ENCODE results near the gene MDM4. TPM values are rescaled to one million over a fixed set of nuclear protein-coding genes. Genes with fewer than 3 reads are reported as not detected.
"Not testable (repeated sequence)": the region's sequence is repeated elsewhere in the genome, so short reads cannot be mapped to it uniquely, and the experiment has no call there.

The MDM4 gene
- total and polyA plus RNA-seq, 4 experiments from 2014 or later: 7.7 to 237 (median 120) TPM

GRCh38 chr1:204478921-204479320 is 37.3 kb upstream of the MDM4 start:
- Histone ChIP-seq H3K27ac (ENCODE audit: low read depth, low read length) (no peak overlapping the region), H3K9me3 (ENCODE audit: control insufficient read depth in 1 of 2, low read length in 2 of 2) (no peaks in the 10 kb centered on the region), H3K4me3 (ENCODE audit: low read length in 2 of 2) (no peak overlapping the region), H3K27me3 (ENCODE audit: insufficient read depth, low read length) (no peaks in the 10 kb centered on the region), H3K36me3 (ENCODE audit: insufficient read depth, low read length) (no peaks in the 10 kb centered on the region), H3K4me1 (ENCODE audit: insufficient read depth, low read length) (peaks cover 64% of the 10 kb centered on the region)
- POLR2A ChIA-PET (ENCODE audit: partially characterized antibody): interaction anchor here (6.6 kb wide), 1 partner anchor 15 kb away, joined by 40 read pairs; the partner anchor contains the start of gene PIK3C2B
- H3K36me3 Mint-ChIP-seq: peaks cover 11 to 17% of the 10 kb centered on the region in 2 donors
- DNase-seq: no peak
- H3K4me1 Mint-ChIP-seq: peaks cover 61 to 91% (median 71%) of the 10 kb centered on the region in 4 donors
- intact Hi-C loops (cut with micrococcal nuclease): no loop called here
- no peaks in the 10 kb centered on the region for H3K27me3 Mint-ChIP-seq
- CTCF ChIA-PET (ENCODE audit: partially characterized antibody): interaction anchor here (0.6 to 3.7 kb wide), 9 partner anchors 12 to 282 kb away, joined by 3 to 24 read pairs (median 3); no protein-coding TSS in a partner anchor
- no peaks in the 10 kb centered on the region for H3K9me3 Mint-ChIP-seq
- peak overlapping the region in 1 of 8 donors; percentile 43 for H3K4me3 Mint-ChIP-seq
- peak overlapping the region; percentile 23 to 91 (median 79) for H3K27ac Mint-ChIP-seq

- POLR2A ChIA-PET (ENCODE audit: partially characterized antibody): interaction anchor here (0.7 to 6.6 kb wide), 2 partner anchors 14 to 49 kb away, joined by 3 to 40 read pairs; partner anchors contain the start of gene PIK3C2B
- no peaks in the 10 kb centered on the region for H3K27me3 ChIP-seq (ENCODE audit: insufficient read depth, low read length)
- H3K9me3 Mint-ChIP-seq: no peaks in the 10 kb centered on the region
- H3K4me1 Mint-ChIP-seq: peaks cover 57 to 89% (median 68%) of the 10 kb centered on the region in 4 donors
- H3K36me3 Mint-ChIP-seq: peaks cover 10 to 14% of the 10 kb centered on the region in 2 donors
- no peak overlapping the region for H3K27ac ChIP-seq (ENCODE audit: low read depth, low read length)
- intact Hi-C loops (cut with micrococcal nuclease): no loop called here
- peak overlapping the region in 4 of 8 donors; percentile 8 to 43 (median 26) for H3K4me3 Mint-ChIP-seq
- CTCF ChIA-PET (ENCODE audit: partially characterized antibody): interaction anchor here (0.6 to 3.7 kb wide), 10 partner anchors 11 to 282 kb away, joined by 3 to 24 read pairs (median 3); partner anchors contain the start of gene PIK3C2B
- peak overlapping the region in 6 of 7 donors; percentile 74 to 91 (median 80) for H3K27ac Mint-ChIP-seq
- no peaks in the 10 kb centered on the region for H3K9me3 ChIP-seq (ENCODE audit: control insufficient read depth in 1 of 2, low read length in 2 of 2)
- peaks cover 64% of the 10 kb centered on the region for H3K4me1 ChIP-seq (ENCODE audit: insufficient read depth, low read length)
- no peaks in the 10 kb centered on the region for H3K36me3 ChIP-seq (ENCODE audit: insufficient read depth, low read length)
- no peak for DNase-seq
- no peak overlapping the region for H3K4me3 ChIP-seq (ENCODE audit: low read length in 2 of 2)
- no peaks in the 10 kb centered on the region for H3K27me3 Mint-ChIP-seq
These were observed 36.6 kb upstream of the MDM4 start for GRCh38 chr1:204479387-204480136.

- peaks cover 55% of the 10 kb centered on the region for H3K4me1 ChIP-seq (ENCODE audit: insufficient read depth, low read length)
- peak overlapping the region in 1 of 8 donors; percentile 22 for H3K4me3 Mint-ChIP-seq
- no peaks in the 10 kb centered on the region for H3K9me3 ChIP-seq (ENCODE audit: control insufficient read depth in 1 of 2, low read length in 2 of 2)
- H3K4me1 Mint-ChIP-seq: peaks cover 50 to 88% (median 64%) of the 10 kb centered on the region in 4 donors
- H3K9me3 Mint-ChIP-seq: no peaks in the 10 kb centered on the region
- peaks cover 8 to 14% of the 10 kb centered on the region in 2 donors for H3K36me3 Mint-ChIP-seq
- POLR2A ChIA-PET (ENCODE audit: partially characterized antibody): interaction anchor here (6.6 kb wide), 1 partner anchor 13 kb away, joined by 40 read pairs; the partner anchor contains the start of gene PIK3C2B
- H3K36me3 ChIP-seq (ENCODE audit: insufficient read depth, low read length): no peaks in the 10 kb centered on the region
- no peak overlapping the region for H3K4me3 ChIP-seq (ENCODE audit: low read length in 2 of 2)
- DNase-seq: no peak
- CTCF ChIA-PET (ENCODE audit: partially characterized antibody): interaction anchor here (1.1 to 3.7 kb wide), 4 partner anchors 14 to 82 kb away, joined by 3 to 24 read pairs (median 5); partner anchors contain the start of gene PIK3C2B
- no peaks in the 10 kb centered on the region for H3K27me3 Mint-ChIP-seq
- intact Hi-C loops (cut with micrococcal nuclease): no loop called here
- no peaks in the 10 kb centered on the region for H3K27me3 ChIP-seq (ENCODE audit: insufficient read depth, low read length)
- H3K27ac Mint-ChIP-seq: peak overlapping the region in 4 of 7 donors; percentile 19 to 77 (median 56)
- H3K27ac ChIP-seq (ENCODE audit: low read depth, low read length): no peak overlapping the region
These were observed 35.7 kb upstream of the MDM4 start for GRCh38 chr1:204480515-204480914.

GRCh38 chr1:204483791-204484190 is 32.4 kb upstream of the MDM4 start:
- H3K4me3 Mint-ChIP-seq: no peak overlapping the region
- Histone ChIP-seq H3K36me3 (ENCODE audit: insufficient read depth, low read length) (no peaks in the 10 kb centered on the region), H3K4me3 (ENCODE audit: low read length in 2 of 2) (no peak overlapping the region), H3K27ac (ENCODE audit: low read depth, low read length) (no peak overlapping the region), H3K9me3 (ENCODE audit: control insufficient read depth in 1 of 2, low read length in 2 of 2) (no peaks in the 10 kb centered on the region), H3K27me3 (ENCODE audit: insufficient read depth, low read length) (no peaks in the 10 kb centered on the region), H3K4me1 (ENCODE audit: insufficient read depth, low read length) (peaks cover 38% of the 10 kb centered on the region)
- intact Hi-C loops (cut with micrococcal nuclease): no loop called here
- no peak for DNase-seq
- CTCF ChIA-PET (ENCODE audit: partially characterized antibody): interaction anchor here (1.1 to 1.3 kb wide), 2 partner anchors 10 to 53 kb away, joined by 4 to 8 read pairs; no protein-coding TSS in a partner anchor
- peaks cover 10 to 16% of the 10 kb centered on the region in 2 donors for H3K36me3 Mint-ChIP-seq
- no peaks in the 10 kb centered on the region for H3K27me3 Mint-ChIP-seq
- H3K4me1 Mint-ChIP-seq: peaks cover 36 to 74% (median 51%) of the 10 kb centered on the region in 4 donors
- POLR2A ChIA-PET (ENCODE audit: partially characterized antibody): no interaction called here
- H3K27ac Mint-ChIP-seq: peak overlapping the region in 1 of 7 donors; percentile 13
- no peaks in the 10 kb centered on the region for H3K9me3 Mint-ChIP-seq

GRCh38 chr1:204486513-204487255 is 29.5 kb upstream of the MDM4 start:
- POLR2A ChIA-PET (ENCODE audit: partially characterized antibody): interaction anchor here (1.1 kb wide), 1 partner anchor 26 kb away, joined by 3 read pairs; no protein-coding TSS in a partner anchor
- H3K27me3 Mint-ChIP-seq; intact Hi-C loops (cut with micrococcal nuclease); H3K27me3 ChIP-seq (ENCODE audit: insufficient read depth, low read length); H3K36me3 ChIP-seq (ENCODE audit: insufficient read depth, low read length); H3K9me3 Mint-ChIP-seq; H3K27ac ChIP-seq (ENCODE audit: low read depth, low read length); H3K9me3 ChIP-seq (ENCODE audit: control insufficient read depth in 1 of 2, low read length in 2 of 2); DNase-seq; H3K4me3 ChIP-seq (ENCODE audit: low read length in 2 of 2): not testable (repeated sequence)
- CTCF ChIA-PET (ENCODE audit: partially characterized antibody): interaction anchor here (0.9 to 3.0 kb wide), 7 partner anchors 8 to 58 kb away, joined by 4 to 16 read pairs (median 6); no protein-coding TSS in a partner anchor
- Mint-ChIP-seq H3K27ac (peak overlapping the region in 1 of 7 donors; percentile 64), H3K36me3 (peaks cover 15 to 21% of the 10 kb centered on the region in 2 donors), H3K4me1 (peaks cover 32 to 69% (median 48%) of the 10 kb centered on the region in 4 donors), H3K4me3 (peak overlapping the region in 1 of 8 donors; percentile 3)
- peaks cover 31% of the 10 kb centered on the region for H3K4me1 ChIP-seq (ENCODE audit: insufficient read depth, low read length)

GRCh38 chr1:204487256-204487615 is 29.0 kb upstream of the MDM4 start:
- no peaks in the 10 kb centered on the region for H3K27me3 Mint-ChIP-seq
- H3K36me3 Mint-ChIP-seq: peaks cover 15 to 21% of the 10 kb centered on the region in 2 donors
- H3K9me3 ChIP-seq (ENCODE audit: control insufficient read depth in 1 of 2, low read length in 2 of 2): no peaks in the 10 kb centered on the region
- ChIA-PET POLR2A (ENCODE audit: partially characterized antibody) (interaction anchor here (1.1 kb wide), 1 partner anchor 26 kb away, joined by 3 read pairs; no protein-coding TSS in a partner anchor), CTCF (ENCODE audit: partially characterized antibody) (interaction anchor here (1.4 to 3.0 kb wide), 4 partner anchors 13 to 56 kb away, joined by 4 to 16 read pairs (median 9); no protein-coding TSS in a partner anchor)
- H3K27ac Mint-ChIP-seq: peak overlapping the region in 1 of 7 donors; percentile 64
- H3K4me3 ChIP-seq (ENCODE audit: low read length in 2 of 2): no peak overlapping the region
- H3K27ac ChIP-seq (ENCODE audit: low read depth, low read length): no peak overlapping the region
- no peaks in the 10 kb centered on the region for H3K9me3 Mint-ChIP-seq
- peak overlapping the region in 1 of 8 donors; percentile 3 for H3K4me3 Mint-ChIP-seq
- H3K27me3 ChIP-seq (ENCODE audit: insufficient read depth, low read length): no peaks in the 10 kb centered on the region
- DNase-seq: no peak
- H3K36me3 ChIP-seq (ENCODE audit: insufficient read depth, low read length): no peaks in the 10 kb centered on the region
- intact Hi-C loops (cut with micrococcal nuclease): no loop called here
- H3K4me1 ChIP-seq (ENCODE audit: insufficient read depth, low read length): peaks cover 37% of the 10 kb centered on the region
- H3K4me1 Mint-ChIP-seq: peaks cover 37 to 72% (median 53%) of the 10 kb centered on the region in 4 donors
